Bone marrow (tissue), 2 donors: Measurements from ENCODE around the gene RPS2.
"Not testable (repeated sequence)": the region's sequence is repeated elsewhere in the genome, so short reads cannot be mapped to it uniquely, and the experiment has no call there.

ENCODE experiments used
- DNase-seq, 2 donors: peaks; one replicate each; lab custom pipeline; 2025; lab: John Stamatoyannopoulos, UW

The RPS2 gene

GRCh38 chr16:1962161-1963153 lies 2.2 kb downstream of the RPS2 start:
- DNase-seq, result not testable (repeated sequence)

- DNase-seq, result no peak
Measured at GRCh38 chr16:1961651-1962067, 3.0 kb downstream of the RPS2 start.

GRCh38 chr16:1960665-1961630 lies 3.7 kb downstream of the RPS2 start:
- no peak for DNase-seq

- DNase-seq, result peak; percentile 64 to 82
Measured at GRCh38 chr16:1959269-1960039, 5.2 kb downstream of the RPS2 start, which contains the start of gene NDUFB10. NDUFB10 (plus strand) TSS chr16:1959538; CDS start chr16:1959625, 87 bp downstream.

GRCh38 chr16:1958715-1959268 lies 5.8 kb downstream of the RPS2 start:
- no peak for DNase-seq

- DNase-seq, result not testable (repeated sequence)
Measured at GRCh38 chr16:1958143-1958491, 6.5 kb downstream of the RPS2 start.

- not testable (repeated sequence) for DNase-seq
Measured at GRCh38 chr16:1957434-1958142, 7.0 kb downstream of the RPS2 start.

- no peak for DNase-seq
Measured at GRCh38 chr16:1953734-1954133, 10.9 kb downstream of the RPS2 start.

- DNase-seq, result no peak
Measured at GRCh38 chr16:1950559-1950958, 14.1 kb downstream of the RPS2 start.

GRCh38 chr16:1950047-1950446 lies 14.6 kb downstream of the RPS2 start:
- DNase-seq, result no peak

- no peak for DNase-seq
Measured at GRCh38 chr16:1949507-1949906, 15.1 kb downstream of the RPS2 start.

- no peak for DNase-seq
Measured at GRCh38 chr16:1947369-1947670, 17.3 kb downstream of the RPS2 start.

- no peak for DNase-seq
Measured at GRCh38 chr16:1946495-1947368, 17.9 kb downstream of the RPS2 start.

GRCh38 chr16:1945559-1946391 lies 18.9 kb downstream of the RPS2 start:
- DNase-seq, result no peak

GRCh38 chr16:1944612-1945199 lies 19.9 kb downstream of the RPS2 start:
- DNase-seq, result no peak

- DNase-seq, result peak; percentile 89 to 97
Measured at GRCh38 chr16:1942810-1943726, 21.6 kb downstream of the RPS2 start, which contains the start of gene MSRB1. MSRB1 (minus strand) TSS chr16:1943199; CDS start chr16:1943156, 43 bp downstream.
